GM12801 (cell line): ENCODE results near the gene CDKN3.

Source experiments
- TF ChIP-seq, protein P1 (sequence below): IDR thresholded peaks from one replicate; pipeline ENCODE4 v1.5.1; 2011; ENCODE audit warnings: control low read depth; ENCODE audit not compliant: insufficient read length; ENCODE audit errors: extremely low read depth

CDKN3 gene, protein sequence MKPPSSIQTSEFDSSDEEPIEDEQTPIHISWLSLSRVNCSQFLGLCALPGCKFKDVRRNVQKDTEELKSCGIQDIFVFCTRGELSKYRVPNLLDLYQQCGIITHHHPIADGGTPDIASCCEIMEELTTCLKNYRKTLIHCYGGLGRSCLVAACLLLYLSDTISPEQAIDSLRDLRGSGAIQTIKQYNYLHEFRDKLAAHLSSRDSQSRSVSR

DNA sequence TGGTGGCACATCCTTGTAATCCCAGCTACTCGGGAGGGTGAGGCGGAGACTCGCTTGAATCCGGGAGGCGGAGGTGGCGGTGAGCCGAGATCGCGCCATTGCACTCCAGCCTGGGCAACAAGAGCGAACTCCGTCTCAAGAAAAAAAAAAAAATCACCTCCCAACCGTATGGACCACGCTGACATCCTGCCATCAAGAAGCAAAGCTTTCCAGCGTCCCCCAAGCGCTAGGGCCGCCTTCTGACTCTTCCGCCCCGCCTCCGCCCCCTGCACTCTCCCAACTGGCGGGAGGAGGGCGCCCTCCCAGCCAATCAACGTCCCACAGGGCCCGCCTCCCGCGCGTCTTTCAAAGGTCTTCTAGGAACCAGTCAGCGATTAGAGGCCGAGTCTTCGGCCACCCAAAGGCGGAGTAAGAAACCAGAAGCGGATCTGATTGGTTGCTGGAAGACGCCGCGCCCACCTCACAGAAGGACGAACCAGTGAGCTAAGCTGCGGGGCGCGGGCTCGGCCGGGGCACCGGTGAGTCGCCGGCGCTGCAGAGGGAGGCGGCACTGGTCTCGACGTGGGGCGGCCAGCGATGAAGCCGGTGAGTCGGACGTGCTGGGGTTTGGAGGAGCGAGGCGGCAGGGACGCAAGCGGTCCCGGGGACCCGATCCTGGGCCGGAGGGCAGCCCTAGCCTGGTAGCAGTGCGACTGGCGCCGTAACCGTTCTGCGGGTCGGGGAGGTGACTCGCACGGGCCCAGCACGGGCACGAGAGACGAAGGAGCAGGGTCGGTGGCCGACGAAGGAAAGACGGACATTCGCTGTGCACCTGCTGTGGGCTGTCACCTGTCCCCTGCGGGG, at the start of gene CDKN3:
Gene CDKN3, plus strand, starts transcription at position 515 of the 843 bp plus-strand sequence. Its CDS starts 62 bp downstream, at position 577.
- TF ChIP-seq, protein P1, sequence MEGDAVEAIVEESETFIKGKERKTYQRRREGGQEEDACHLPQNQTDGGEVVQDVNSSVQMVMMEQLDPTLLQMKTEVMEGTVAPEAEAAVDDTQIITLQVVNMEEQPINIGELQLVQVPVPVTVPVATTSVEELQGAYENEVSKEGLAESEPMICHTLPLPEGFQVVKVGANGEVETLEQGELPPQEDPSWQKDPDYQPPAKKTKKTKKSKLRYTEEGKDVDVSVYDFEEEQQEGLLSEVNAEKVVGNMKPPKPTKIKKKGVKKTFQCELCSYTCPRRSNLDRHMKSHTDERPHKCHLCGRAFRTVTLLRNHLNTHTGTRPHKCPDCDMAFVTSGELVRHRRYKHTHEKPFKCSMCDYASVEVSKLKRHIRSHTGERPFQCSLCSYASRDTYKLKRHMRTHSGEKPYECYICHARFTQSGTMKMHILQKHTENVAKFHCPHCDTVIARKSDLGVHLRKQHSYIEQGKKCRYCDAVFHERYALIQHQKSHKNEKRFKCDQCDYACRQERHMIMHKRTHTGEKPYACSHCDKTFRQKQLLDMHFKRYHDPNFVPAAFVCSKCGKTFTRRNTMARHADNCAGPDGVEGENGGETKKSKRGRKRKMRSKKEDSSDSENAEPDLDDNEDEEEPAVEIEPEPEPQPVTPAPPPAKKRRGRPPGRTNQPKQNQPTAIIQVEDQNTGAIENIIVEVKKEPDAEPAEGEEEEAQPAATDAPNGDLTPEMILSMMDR, result no peak

DNA sequence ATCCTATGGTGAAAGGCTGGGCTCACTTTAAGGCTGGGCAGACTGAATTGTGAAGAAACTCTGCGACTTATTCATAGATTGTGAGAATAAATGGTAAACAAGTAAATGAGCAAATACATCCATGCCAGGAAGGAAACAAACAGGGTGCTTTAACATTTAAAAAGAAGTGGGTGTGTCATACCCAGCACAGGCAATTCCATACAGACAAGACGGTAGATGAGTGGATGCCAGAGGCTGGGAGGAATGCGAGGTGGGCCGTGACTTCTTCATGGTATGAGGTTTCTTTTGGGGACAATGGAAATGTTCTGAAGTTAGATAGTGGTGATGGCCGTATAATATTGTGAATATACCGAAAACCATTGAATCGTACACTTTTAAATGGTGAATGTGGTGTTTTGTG, 49.8 kb upstream of the CDKN3 start:
- TF ChIP-seq, protein P1, result no peak

DNA sequence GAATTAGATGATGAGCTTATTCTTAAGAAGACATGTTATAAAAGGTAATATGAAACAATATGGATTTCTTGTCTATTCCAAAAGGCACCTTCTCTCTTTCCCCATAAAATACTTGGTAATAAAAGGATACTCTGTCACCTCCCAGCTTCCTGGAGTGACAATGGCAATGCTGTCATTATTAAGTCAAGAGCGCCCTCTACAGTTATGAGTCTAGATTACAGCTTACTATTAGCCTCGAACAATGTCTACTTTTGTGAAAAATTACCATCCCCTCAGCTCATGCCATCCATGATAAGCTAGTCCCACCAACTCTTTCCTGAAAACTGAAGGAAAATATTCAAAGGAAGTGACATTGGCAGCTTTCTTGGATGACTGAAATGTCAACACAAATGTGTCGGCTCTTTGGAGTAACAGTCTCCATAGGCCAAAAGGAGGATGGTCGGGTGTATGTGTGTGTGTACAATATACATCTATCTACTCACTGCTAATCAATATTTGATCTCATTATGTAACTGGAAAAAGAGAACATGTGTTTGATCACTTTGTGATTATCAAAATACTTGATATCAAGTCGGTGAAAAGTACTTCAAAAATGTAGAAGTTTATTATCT, 48.7 kb upstream of the CDKN3 start:
- TF ChIP-seq, protein P1, result no peak

DNA sequence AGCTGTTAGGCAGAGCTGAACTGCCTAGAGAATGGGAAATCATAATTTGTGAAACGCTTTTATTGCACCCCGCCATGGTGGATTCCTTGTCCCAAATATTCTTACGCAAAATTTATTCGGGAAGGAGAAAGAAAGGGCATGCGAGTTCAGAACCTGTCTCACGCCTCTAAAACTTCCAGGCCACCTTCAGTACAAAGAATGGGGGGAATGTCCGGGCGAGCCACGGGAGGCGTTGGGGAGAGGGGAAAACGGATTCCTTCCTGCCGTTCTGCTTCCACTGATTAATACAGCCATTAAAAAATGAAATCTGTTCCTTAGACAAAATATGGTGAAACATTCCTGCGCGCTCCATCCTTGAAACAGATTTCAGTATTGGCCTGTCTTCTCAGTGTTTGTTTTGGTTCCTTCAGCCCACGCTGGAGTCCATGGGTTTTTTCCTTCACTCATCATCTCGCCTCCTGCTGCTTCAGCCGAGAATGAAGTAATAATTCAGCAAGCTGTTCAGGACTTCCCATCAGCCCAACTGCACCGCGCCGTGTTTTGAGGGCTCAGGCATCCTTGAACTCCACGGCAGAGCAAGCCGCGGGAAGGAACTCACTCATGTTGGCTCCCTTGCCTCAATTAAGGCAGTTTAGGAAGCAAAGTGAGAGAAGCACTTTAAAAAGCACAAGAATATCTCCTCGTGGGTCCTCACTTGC, 47.7 kb upstream of the CDKN3 start:
- TF ChIP-seq, protein P1, result no peak

DNA sequence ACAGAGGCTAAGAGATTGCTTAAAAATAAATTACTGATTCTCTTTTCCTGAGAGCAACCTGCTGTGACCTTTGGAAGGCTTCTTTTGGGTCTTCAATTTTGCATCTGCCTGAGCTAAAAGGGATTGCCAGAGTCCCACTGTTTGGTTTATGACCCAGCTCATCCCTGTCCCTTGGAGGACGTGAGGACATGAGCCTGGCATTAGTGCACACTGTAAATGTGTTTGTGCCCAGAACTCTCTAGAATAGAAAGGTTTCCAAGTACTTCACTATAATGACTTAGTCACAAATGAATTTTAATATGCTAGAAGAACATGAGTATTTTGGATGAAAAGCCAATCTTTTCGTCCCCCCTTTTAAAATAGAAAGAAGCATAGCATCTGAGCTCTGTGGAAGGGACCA, 47.1 kb upstream of the CDKN3 start:
- TF ChIP-seq, protein P1, result no peak

DNA sequence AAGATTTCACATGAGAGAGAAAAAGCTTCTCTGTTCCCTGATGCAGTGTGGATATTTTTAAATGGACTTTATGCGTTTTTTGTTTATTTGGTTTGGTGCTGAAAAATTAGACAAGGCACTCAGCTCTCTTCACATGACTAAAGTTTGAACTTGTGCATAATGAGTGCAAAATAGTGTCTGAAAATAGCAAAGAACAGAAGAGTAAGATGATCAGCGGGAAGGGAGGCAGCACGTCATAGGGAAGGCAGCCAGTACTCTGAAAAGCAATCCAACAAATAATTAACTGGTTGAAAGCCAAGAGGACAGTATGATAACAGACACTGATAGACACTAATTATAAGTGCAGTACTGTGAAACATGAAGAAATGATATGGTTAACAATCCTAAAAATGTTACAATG, 46.6 kb upstream of the CDKN3 start:
- TF ChIP-seq, protein P1, result no peak

DNA sequence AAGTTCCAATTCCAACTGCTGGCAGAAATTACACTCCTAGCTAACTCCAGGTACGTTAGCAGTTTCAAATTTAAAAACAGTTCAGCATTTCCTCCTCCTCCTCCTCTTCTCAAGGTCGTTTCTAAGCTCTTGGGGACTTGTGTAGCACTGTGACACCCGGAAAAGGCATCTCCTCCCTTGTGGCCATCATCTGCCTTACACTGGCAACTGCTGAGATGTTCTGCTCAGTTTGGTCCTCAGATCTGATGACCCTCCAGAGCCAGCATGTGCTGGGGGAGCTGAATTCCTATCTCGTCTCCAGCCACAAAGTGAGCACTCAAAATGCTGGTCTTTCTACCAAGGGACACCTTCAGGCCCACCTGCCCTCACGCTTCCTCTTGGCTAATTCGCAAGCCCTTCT, 43.5 kb upstream of the CDKN3 start:
- TF ChIP-seq, protein P1, result no peak
